GM18870 (cell line): ENCODE measurements around the gene CDC42EP2.
A peak's percentile ranks its signal among the peaks of the same experiment; 100 is the strongest.

Source experiments
- ATAC-seq: cut with Tn5 transposase; IDR thresholded peaks from one replicate; pipeline ENCODE4 v1.9.1; 2021; ENCODE audit warnings: moderate library complexity; ENCODE audit not compliant: unreplicated experiment

The CDC42EP2 gene

DNA sequence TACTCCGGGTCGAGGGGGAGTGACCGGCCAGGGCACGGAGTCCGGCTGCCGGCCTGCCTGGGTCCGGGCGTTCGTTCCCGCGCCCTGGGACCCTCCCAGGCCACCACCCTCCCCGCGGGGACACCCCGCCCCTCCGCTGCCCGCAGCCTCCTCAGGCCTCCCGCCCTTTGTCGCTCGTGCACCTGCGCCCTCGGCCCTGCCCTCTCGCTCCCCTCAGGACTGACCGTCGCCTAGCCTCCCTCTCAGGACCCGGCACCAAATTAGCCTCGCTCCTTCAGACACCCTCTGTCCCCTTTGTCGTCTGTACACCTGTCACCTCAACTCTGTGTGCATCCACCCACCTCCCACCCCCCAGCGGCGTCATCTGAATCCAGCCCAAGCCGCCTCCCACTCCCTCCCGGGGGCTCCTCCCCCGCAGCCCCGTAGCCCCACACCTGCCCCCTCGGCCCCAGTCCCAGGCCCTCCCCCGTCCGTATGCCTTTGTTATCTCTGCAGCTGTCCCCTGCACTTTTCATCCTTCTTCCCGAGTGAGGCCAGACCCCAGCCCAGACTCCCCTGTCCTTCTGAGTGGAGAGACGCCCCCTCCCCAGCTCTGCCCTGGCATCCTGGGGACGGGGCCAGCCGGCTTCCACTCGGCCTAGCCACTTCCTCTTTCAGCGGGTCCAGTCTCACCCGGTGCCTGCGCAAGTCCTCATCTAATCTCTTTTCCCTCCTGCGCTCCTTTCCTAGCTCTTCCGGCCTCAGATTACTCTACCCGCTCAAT, 40.5 kb downstream of the CDC42EP2 start:
- ATAC-seq, result peak; percentile 17

DNA sequence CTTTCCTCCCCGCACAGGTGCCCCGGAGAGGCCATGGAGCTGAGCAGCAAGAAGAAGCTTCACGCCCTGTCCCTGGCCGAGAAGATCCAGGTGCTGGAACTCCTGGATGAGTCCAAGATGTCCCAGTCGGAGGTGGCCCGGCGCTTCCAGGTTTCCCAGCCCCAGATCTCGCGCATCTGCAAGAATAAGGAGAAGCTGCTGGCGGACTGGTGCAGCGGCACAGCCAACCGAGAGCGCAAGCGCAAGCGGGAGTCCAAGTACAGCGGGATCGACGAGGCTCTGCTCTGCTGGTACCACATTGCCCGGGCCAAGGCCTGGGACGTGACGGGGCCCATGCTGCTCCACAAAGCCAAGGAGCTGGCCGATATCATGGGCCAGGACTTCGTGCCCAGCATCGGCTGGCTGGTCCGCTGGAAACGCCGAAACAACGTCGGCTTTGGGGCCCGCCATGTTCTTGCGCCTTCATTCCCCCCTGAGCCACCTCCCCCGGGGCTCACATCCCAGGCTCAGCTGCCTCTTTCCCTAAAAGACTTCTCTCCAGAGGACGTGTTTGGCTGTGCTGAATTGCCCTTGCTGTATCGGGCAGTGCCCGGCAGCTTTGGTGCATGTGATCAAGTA, 41.2 kb downstream of the CDC42EP2 start:
- ATAC-seq, result no peak

DNA sequence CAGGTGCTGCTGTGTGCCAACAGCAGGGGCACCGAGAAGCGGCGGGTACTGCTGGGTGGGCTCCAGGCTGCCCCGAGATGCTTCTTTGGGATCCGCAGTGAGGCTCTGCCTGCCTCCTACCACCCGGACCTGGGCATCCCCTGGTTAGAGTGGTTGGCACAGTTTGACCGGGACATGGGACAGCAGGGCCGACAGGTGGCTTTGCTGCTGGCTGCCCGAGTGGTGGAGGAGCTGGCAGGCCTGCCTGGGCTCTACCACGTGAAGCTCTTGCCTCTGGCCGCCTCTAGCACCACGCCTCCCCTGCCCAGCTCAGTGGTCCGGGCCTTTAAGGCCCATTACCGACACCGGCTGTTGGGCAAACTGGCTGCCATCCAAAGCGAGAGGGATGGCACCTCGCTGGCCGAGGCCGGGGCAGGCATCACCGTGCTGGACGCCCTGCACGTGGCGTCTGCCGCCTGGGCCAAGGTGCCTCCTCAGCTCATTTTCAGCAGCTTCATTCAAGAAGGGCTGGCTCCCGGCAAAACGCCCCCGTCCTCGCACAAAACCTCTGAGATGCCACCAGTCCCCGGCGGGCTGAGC, 41.8 kb downstream of the CDC42EP2 start:
- no peak for ATAC-seq

DNA sequence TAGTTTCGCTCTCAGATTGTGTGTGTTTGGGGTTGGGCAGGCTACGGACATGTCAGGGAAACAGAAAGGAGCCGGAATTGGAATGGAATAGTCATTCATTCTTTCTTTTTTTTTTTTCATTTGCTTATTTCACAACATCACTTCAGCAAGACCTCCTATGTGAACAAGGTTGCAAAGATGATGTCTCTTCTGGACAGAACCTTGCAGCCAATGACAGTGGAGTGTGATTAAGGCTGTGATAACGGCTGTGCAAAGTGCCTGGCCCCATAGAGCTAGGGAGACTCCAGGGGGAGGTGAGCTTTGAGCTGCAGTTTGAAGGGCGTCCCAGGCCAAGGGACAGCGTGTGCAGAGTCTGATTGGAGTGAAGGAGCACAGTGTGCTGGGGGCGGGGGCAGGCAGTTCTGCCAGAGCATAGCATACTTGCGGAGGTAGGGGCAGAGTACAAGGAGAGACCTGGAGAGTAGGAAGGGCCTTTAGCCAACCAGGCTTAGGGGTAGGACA, 43.2 kb downstream of the CDC42EP2 start:
- ATAC-seq, result no peak

DNA sequence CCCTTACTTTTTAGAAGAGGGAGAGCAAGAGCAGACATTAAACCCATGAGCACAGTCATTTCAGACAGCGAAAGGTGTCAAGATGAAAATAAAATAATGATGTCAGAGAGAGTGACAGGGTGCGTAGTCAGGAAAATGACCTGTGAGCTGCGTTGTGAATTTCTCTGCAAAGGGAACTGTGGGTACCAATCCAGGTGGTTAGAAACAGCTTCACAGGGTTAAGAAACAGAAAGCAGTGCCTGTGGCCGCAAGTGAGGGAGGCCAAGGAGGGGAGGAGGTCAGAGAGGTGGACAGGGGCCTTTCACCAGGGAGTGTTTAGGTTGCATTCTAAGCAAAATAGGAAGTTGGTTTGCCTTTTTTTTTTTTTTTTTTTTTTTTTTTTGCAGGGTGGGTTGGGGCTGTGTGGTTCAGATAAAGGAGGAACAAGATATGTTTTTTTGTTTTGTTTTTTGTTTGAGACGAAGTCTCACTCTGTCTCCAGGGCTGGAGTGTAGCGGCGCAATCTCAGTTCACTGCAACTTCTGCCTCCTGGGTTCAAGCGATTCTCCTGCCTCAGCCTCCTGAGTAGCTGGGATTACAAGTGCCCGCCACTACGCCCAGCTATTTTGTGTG, 47.8 kb downstream of the CDC42EP2 start:
- no peak for ATAC-seq

DNA sequence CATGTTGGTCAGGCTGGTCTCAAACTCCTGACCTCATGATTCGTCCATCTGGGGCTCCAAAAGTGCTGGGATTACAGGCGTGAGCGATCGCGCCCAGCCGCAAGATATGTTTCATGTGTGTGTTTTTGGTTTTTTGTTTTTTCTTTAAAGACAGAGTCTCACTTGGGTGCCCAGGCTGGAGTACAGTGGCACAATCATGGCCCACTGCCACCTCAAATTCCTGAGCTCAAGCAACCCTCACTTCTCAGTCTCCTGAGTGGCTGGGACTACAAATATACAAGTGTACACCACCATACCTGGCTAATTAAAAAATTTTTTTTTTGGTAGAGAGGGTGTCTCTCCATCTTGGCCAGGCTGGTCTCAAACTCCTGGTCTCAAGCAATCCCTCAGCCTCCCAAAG, 48.3 kb downstream of the CDC42EP2 start:
- no peak for ATAC-seq

DNA sequence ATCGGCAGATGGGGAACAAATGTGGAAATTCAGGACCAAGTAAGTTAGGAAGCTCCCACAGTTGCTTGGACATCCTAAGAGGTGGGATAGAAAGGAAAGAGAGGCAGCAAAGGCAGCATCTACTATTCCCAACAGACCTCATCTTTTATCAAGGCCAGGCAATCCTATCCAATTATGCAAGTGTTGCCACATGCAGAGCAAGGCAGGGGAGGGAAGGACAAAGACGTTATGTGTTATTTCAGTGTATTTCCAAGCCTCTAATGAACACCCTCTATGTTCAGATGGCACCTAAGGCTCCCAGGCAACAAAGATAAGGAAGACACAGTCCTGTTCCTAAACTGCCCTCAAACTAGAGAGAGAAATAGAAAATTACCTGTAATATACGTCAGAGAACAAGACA, 49.1 kb downstream of the CDC42EP2 start:
- ATAC-seq, result no peak

DNA sequence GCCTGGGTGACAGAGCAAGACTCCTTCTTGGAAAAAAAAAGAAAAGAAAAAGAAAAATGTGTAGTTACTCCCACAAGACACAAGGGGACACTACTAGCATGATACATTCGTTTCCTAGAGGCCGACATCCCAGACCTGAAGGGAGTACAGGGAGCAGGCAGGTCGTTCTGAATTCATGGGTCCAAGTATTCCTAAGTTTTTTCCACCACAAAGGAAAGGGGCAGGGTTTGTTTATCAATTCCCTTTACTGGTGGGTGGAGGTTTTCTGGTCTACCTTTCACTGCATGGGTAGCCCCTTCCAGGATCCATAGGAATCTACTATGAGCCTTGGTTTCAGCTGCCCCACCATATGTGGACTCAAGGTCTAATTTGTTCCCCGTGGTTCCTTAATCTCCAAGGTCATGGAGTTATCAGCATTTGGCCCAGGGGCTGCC, 51.7 kb downstream of the CDC42EP2 start:
- no peak for ATAC-seq

DNA sequence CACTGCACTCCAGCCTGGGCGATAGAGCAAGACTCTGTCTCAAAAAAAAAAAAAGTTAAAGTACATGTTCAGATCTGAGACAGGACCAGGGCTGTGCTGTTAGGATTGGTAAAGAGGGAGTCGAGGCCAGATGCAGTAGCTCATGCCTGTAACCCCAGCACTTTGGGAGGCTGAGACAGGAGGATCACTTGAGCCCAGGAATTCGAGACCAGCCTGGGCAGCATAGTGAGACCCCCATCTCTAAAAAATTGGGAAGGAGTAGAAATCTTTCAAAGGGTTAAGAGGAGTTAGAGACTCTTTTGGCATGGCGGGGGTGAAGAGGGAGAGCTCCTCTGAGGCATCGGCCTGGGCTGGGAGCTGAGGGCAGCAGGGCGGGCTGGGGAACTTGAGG, 56.0 kb downstream of the CDC42EP2 start:
- no peak for ATAC-seq
